ENCODE data around the gene OR4K14. TPM values are rescaled to one million over a fixed set of nuclear protein-coding genes. Genes with fewer than 3 reads are reported as not detected.

OR4K14 gene
- total and polyA plus RNA-seq, 2 experiments from 2014 or later, result not detected

Other genes starting within 250 kb of the OR4K14 start
- not detected in 2 replicates for gene OR4M1, start 245.8 kb downstream of the OR4K14 start, total RNA-seq (2014; rRNA removed; shearing (Covaris generic))
- not detected in 2 replicates for gene OR4M1, start 245.8 kb downstream of the OR4K14 start, polyA plus RNA-seq (2016; fragmentation: Nextera tagmentation; extraction: Ambion mirVana)
- not detected in 2 replicates for gene OR4N2, start 215.5 kb downstream of the OR4K14 start, total RNA-seq (2014; rRNA removed; shearing (Covaris generic))
- not detected in 2 replicates for gene OR4N2, start 215.5 kb downstream of the OR4K14 start, polyA plus RNA-seq (2016; fragmentation: Nextera tagmentation; extraction: Ambion mirVana)
- not detected in 2 replicates for gene OR4K2, start 144.2 kb downstream of the OR4K14 start, total RNA-seq (2014; rRNA removed; shearing (Covaris generic))
- not detected in 2 replicates for gene OR4K2, start 144.2 kb downstream of the OR4K14 start, polyA plus RNA-seq (2016; fragmentation: Nextera tagmentation; extraction: Ambion mirVana)
- not detected in 2 replicates for gene OR4K5, start 98.7 kb downstream of the OR4K14 start, total RNA-seq (2014; rRNA removed; shearing (Covaris generic))
- gene OR4K5, start 98.7 kb downstream of the OR4K14 start, polyA plus RNA-seq (2016; fragmentation: Nextera tagmentation; extraction: Ambion mirVana), result not detected in 2 replicates
- not detected in 2 replicates for gene OR4K1, start 88.4 kb downstream of the OR4K14 start, total RNA-seq (2014; rRNA removed; shearing (Covaris generic))
- gene OR4K1, start 88.4 kb downstream of the OR4K14 start, polyA plus RNA-seq (2016; fragmentation: Nextera tagmentation; extraction: Ambion mirVana), result not detected in 2 replicates
- gene OR4K15, start 43.7 kb downstream of the OR4K14 start, total RNA-seq (2014; rRNA removed; shearing (Covaris generic)), result not detected in 2 replicates
- gene OR4K15, start 43.7 kb downstream of the OR4K14 start, polyA plus RNA-seq (2016; fragmentation: Nextera tagmentation; extraction: Ambion mirVana), result not detected in 2 replicates
- gene OR4Q2, start 17.1 kb downstream of the OR4K14 start, total RNA-seq (2014; rRNA removed; shearing (Covaris generic)), result not detected in 2 replicates
- gene OR4Q2, start 17.1 kb downstream of the OR4K14 start, polyA plus RNA-seq (2016; fragmentation: Nextera tagmentation; extraction: Ambion mirVana), result not detected in 2 replicates
- gene OR4K13, start 16.7 kb upstream of the OR4K14 start, total RNA-seq (2014; rRNA removed; shearing (Covaris generic)), result not detected in 2 replicates
- gene OR4K13, start 16.7 kb upstream of the OR4K14 start, polyA plus RNA-seq (2016; fragmentation: Nextera tagmentation; extraction: Ambion mirVana), result not detected in 2 replicates
- not detected in 2 replicates for gene OR4L1, start 40.7 kb upstream of the OR4K14 start, total RNA-seq (2014; rRNA removed; shearing (Covaris generic))
- not detected in 2 replicates for gene OR4L1, start 40.7 kb upstream of the OR4K14 start, polyA plus RNA-seq (2016; fragmentation: Nextera tagmentation; extraction: Ambion mirVana)
- not detected in 2 replicates for gene OR4K17, start 91.4 kb upstream of the OR4K14 start, total RNA-seq (2014; rRNA removed; shearing (Covaris generic))
- gene OR4K17, start 91.4 kb upstream of the OR4K14 start, polyA plus RNA-seq (2016; fragmentation: Nextera tagmentation; extraction: Ambion mirVana), result not detected in 2 replicates
- gene OR4N5, start 119.5 kb upstream of the OR4K14 start, total RNA-seq (2014; rRNA removed; shearing (Covaris generic)), result not detected in 2 replicates
- not detected in 2 replicates for gene OR4N5, start 119.5 kb upstream of the OR4K14 start, polyA plus RNA-seq (2016; fragmentation: Nextera tagmentation; extraction: Ambion mirVana)
- not detected in 2 replicates for gene OR11G2, start 171.6 kb upstream of the OR4K14 start, total RNA-seq (2014; rRNA removed; shearing (Covaris generic))
- gene OR11G2, start 171.6 kb upstream of the OR4K14 start, polyA plus RNA-seq (2016; fragmentation: Nextera tagmentation; extraction: Ambion mirVana), result not detected in 2 replicates
- not detected in 2 replicates for gene OR11H6, start 204.4 kb upstream of the OR4K14 start, total RNA-seq (2014; rRNA removed; shearing (Covaris generic))
- not detected in 2 replicates for gene OR11H6, start 204.4 kb upstream of the OR4K14 start, polyA plus RNA-seq (2016; fragmentation: Nextera tagmentation; extraction: Ambion mirVana)
- not detected in 2 replicates for gene OR11H7, start 209.7 kb upstream of the OR4K14 start, total RNA-seq (2014; rRNA removed; shearing (Covaris generic))
- gene OR11H7, start 209.7 kb upstream of the OR4K14 start, polyA plus RNA-seq (2016; fragmentation: Nextera tagmentation; extraction: Ambion mirVana), result not detected in 2 replicates
- gene OR11H4, start 220.0 kb upstream of the OR4K14 start, total RNA-seq (2014; rRNA removed; shearing (Covaris generic)), result not detected in 2 replicates
- not detected in 2 replicates for gene OR11H4, start 220.0 kb upstream of the OR4K14 start, polyA plus RNA-seq (2016; fragmentation: Nextera tagmentation; extraction: Ambion mirVana)